H1 (cell line): ENCODE data around the gene PTH1R. TPM values are rescaled to one million over a fixed set of nuclear protein-coding genes. Genes with fewer than 3 reads are reported as not detected.

ENCODE experiments used
- CEBPB ChIP-seq: IDR thresholded peaks from 2 replicates; pipeline ENCODE4 v1.6.1; 2012; ENCODE audit warnings: low read depth, low read length
- HDAC2 ChIP-seq, 2 experiments: fragments of 300-600 bp in 1 of 2; sonication (generic) in 1 of 2; IDR thresholded peaks; 2 replicates each; pipeline ENCODE4 v1.6.1; 2011 to 2012; ENCODE audit warnings: low read depth in 2 of 2, low read length in 2 of 2, mild to moderate bottlenecking in 2 of 2, moderate library complexity in 2 of 2, borderline replicate concordance in 1 of 2, inconsistent platforms in 1 of 2
- polyA plus RNA-seq, 7 experiments: library from polyadenylated mRNA; depleted of rRNA in 3 of 7; stranded (reverse) in 5 of 7; unstranded in 2 of 7; fragments of >200 nt in 5 of 7; fragments of 200-250 nt in 2 of 7; gene quantifications; 1 replicate in 5 of 7; 2 replicates in 1 of 7; 4 replicates in 1 of 7; pipeline versions ENCODE4 v1.2.1 to v1.2.3, GENCODE V29; 2011 to 2013; ENCODE audit warnings: missing spikeins in 2 of 7, mixed read lengths in 2 of 7
- total RNA-seq: library from RNA; stranded (reverse); fragmentation: NEBNext Ultra II Directional; extraction: Animal tissue kit (Norgen Biotek cat#: 25700); gene quantifications from 2 replicates; pipeline ENCODE4 v1.2.1, GENCODE V29; 2021

The PTH1R gene
- total and polyA plus RNA-seq, 2 of the 8 experiments (the other 6 are each of a cell fraction or from before 2014, with no cell fraction given), result 0.57 to 1.5 TPM

DNA sequence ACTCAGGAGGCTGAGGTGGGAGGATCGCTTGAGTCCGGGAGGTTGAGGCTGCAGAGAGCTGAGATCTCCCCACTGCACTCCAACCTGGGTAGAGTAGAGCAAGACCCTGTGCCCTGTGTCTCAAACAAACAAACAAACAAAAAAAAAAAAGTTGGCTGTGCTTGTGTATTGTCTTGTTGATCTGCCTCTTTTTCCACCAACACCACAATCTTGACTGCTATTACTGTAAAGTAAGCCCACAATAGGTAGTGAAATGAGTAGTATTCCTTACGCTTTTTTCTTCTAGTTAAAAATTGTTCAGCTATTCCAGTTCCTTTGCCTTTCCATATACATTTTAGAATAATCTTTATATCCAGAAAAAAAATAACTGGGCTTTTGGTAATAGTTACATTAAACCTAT lies 35.5 kb downstream of the PTH1R start (continued):
- no peak for TF ChIP-seq HDAC2 (IDR thresholded peaks at IDR 0.05; ENCODE audit: borderline replicate concordance in 1 of 2, low read depth in 2 of 2, low read length in 2 of 2)
- TF ChIP-seq CEBPB, result no peak
